HG03457 (cell line): ENCODE results near the gene MARCHF9.

Experiments used
- ATAC-seq: cut with Tn5 transposase; IDR thresholded peaks from one replicate; pipeline ENCODE4 v1.9.1; 2021; ENCODE audit warnings: moderate number of reproducible peaks; ENCODE audit not compliant: unreplicated experiment

MARCHF9 gene

DNA sequence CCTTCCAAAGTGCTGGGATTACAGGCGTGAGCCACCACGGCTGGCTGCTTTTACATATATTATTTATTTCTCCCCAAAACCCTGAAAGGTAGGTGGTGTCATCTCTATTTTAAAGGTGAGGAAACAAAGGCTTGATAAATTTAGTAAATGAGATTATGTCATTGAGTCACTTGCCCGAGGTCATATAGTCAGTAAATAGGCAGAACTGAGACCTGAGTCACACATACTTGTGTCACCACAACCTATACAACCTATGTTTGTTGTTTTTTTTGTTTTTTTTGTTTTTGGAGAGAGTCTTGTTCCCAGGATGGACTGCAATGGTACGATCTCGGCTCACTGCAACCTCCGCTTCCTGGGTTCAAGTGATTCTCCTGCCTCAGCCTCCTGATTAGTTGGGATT, 40.5 kb downstream of the MARCHF9 start:
- ATAC-seq, result no peak

DNA sequence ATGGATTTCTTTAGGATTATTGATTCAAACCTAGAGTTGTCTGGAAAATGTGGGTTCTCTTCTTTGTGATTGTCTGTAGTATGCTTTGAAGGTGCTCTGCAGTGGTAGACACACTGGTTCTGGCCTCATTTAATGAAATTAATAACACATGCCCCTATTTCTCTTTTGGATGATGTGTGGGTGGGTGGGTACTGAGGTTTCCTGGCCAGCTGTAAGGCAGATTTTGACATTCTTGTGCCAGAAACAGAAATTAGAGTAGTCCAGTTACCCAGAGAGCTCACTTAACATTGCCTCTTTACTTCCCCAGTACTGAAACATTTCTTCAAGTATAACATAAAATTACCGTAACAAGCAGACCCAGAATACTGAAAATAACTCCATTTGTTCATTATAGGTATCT, 42.1 kb downstream of the MARCHF9 start:
- ATAC-seq, result no peak

DNA sequence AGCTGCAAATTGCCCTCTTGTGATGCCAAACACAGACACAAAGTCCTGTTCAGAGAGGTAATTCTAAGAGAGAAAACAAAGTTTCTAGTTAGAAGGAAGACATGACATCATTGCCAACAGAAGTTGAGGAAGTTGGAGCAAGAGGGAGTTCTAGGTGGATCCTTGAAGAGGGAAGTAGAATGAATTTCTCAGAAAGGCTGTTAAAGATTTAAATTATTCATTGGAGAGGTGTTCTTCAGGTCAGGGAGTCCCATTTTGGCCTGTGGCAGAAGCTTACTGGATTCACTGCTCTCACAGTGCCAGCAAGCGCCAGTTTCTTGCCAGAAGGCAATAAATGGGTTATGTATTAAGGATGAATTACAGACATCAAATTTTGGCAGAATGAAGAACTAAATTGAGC, 43.0 kb downstream of the MARCHF9 start:
- ATAC-seq, result no peak

DNA sequence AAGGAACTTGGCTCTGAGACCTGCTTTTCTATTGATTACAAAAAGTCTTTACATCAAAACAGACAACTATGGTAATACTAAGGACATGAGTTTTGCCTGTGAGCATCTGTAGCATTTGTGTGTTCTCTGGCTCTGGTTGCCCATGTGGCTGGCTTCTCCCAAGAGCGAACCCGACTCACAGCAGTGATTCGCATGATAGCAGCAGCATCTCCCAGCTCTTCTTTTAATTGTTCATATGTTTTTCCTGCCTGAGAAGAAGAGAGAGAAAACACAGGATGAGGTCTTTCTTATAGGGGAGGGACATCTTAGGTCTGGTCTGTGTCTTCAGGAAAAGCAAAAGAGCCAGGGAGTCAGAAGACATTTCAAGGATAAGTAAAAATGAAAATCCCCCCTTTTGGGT, 46.1 kb downstream of the MARCHF9 start:
- no peak for ATAC-seq

DNA sequence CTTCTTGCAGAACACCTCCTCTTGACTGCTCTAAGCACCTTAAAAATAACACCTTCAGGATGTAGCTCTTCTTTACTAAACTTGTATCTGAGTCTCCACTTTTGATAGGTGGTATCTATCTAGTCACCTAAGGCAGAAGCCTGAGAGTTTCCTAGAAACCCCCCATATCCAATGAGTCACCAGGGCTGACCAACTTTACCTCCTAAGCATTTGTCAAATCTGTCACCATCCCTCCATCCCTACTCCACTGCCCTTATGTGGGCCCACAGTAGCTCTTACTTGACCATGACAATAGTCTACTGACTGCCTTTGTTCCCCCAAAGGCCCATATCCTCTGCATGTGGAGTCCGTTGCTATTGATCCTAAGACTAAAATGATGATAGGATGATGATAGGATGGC, 47.7 kb downstream of the MARCHF9 start:
- no peak for ATAC-seq

DNA sequence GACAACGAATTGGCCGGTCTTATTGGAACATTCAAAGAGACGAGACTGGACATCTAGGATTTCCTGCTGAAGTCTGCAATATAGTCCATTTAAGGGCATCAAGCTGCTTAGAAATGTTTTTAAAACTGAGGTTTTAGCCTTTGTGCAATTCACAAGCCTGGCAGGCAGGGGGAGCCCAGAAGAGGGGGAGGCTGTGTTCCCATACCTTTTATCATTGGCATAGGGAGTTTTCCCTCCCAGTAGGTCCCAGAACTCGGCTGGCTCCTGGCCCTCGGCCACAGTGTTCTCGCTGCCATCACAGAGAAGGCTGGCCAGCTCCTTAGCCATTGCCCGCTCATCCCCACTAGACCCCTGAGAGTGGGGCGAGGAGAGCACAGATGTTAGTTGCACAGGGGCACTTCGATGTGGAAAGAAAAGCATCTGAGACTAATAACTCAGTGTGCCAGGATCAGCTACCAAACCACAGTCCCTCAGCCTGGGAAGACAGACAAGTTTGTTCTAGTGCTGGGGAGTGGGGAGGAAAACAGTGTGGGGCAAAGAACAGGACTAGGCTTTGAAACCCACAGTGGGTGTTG, 48.5 kb downstream of the MARCHF9 start:
- ATAC-seq, result no peak

DNA sequence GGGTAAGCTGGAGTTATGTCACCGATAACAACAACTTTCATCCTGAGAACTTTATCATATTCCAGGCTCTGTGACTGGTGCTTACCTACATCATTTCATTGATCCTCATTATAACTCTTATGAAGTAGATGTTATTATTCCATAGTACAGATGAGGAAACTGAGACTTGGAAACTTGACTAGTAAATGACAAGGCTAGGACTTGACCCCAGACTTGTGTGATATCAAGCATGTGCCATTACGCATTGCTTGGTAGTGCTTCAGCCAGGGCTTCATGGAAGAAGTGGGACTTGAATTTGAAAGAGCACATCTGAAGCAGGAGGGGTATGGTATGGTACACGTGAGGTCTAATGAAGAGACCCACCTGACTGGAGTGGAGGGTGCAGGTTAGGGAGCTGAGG, 51.8 kb downstream of the MARCHF9 start:
- ATAC-seq, result no peak

DNA sequence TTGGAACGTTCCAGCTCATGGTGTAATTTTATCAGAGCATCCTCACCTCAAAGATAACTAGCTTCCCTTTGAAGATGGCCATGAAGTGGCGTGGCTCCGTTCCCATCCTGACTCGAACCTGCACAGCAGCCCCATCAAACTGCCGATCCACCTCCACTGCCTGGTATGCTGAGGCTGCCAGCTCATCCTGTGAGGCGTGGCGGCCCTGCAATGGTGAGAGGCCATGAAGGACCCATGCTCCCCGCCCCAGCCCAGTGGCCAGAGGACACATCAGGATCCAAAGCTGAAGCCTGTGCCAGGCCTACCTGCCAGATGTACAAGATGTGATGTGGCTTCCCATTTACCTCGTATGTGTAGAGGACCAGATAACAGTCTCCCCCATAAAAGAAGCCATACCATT, 52.4 kb downstream of the MARCHF9 start:
- no peak for ATAC-seq

DNA sequence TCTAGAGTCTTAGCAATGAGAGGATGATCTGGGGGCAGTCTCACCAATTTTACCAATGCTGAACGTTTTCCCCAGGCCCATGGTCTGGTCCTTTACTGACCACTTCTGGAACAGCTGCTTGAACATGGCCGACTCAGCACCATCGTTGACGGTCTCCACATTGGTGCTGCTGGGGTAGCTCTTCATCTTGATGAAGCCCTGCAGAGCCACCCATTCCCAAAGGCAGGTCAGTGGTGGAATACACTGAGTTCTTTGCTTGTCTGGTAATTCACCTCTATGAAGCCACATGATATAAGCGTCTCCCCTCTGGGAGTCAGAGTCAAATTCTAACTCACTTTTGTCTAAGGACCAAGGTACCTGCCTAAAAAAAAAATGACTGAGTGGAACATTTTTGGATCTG, 53.4 kb downstream of the MARCHF9 start:
- ATAC-seq, result no peak

DNA sequence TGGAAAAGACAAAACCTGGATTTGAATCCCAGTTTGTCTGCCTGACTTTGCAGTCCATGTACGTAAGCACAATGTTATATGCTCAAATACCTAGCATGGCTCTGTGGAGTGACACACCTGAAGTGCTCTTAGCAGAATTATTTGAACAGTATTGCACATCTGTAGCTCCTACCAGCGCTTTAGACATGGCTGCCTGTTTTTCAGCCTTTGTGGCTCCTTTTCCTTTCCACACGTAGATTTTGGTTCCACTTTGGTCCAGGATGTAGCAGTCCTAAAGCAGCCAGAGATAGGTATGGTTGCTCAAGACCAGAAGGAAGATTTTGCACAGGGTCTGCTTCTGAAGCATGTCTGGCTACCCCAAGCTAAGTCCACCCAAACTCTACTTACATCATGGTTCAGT, 54.5 kb downstream of the MARCHF9 start:
- ATAC-seq, result no peak
